Mesendoderm (in vitro differentiated cells): Measurements from ENCODE around the gene HIGD1C.
"Not testable (repeated sequence)": the region's sequence is repeated elsewhere in the genome, so short reads cannot be mapped to it uniquely, and the experiment has no call there.

Experiments
- DNase-seq: peaks from one replicate; pipeline ENCODE4 v3.0.0; 2013
- H2AK5ac ChIP-seq: 2 replicates; pipeline ENCODE4 v1.6.1; 2013; ENCODE audit warnings: low read length, inconsistent platforms
- H2BK120ac ChIP-seq: 2 replicates; pipeline ENCODE4 v1.6.1; 2013; ENCODE audit warnings: low read depth, mild to moderate bottlenecking, low read length, moderate library complexity, mixed read lengths
- H2BK15ac ChIP-seq: replicated peaks from 2 replicates; pipeline ENCODE4 v1.6.1; 2013; ENCODE audit warnings: low read depth, mild to moderate bottlenecking, moderate library complexity
- H2BK5ac ChIP-seq: 2 replicates; pipeline ENCODE4 v1.6.1; 2013; ENCODE audit warnings: low read length, inconsistent platforms
- H3K18ac ChIP-seq: 2 replicates; pipeline ENCODE4 v1.6.1; 2013; ENCODE audit warnings: mild to moderate bottlenecking, low read length, mixed read lengths
- H3K23ac ChIP-seq: one replicate; pipeline ENCODE4 v1.6.1; 2013; ENCODE audit warnings: low read length
- H3K27ac ChIP-seq: 2 replicates; pipeline ENCODE4 v1.5.1; 2013; ENCODE audit warnings: low read depth, mild to moderate bottlenecking, inconsistent platforms, low read length, moderate library complexity
- H3K27me3 ChIP-seq: 2 replicates; pipeline ENCODE4 v1.6.1; 2013; ENCODE audit warnings: low read length, control low read depth, mild to moderate bottlenecking, inconsistent platforms; ENCODE audit not compliant: insufficient read depth, poor library complexity
- H3K36me3 ChIP-seq: 2 replicates; pipeline ENCODE4 v1.6.1; 2013; ENCODE audit warnings: low read length, inconsistent platforms; ENCODE audit not compliant: control insufficient read depth, insufficient read depth
- H3K4ac ChIP-seq: one replicate; pipeline ENCODE4 v1.6.1; 2013; ENCODE audit warnings: low read depth, mild to moderate bottlenecking, low read length, moderate library complexity
- H3K4me1 ChIP-seq: 2 replicates; pipeline ENCODE4 v1.6.1; 2013; ENCODE audit warnings: low read depth, low read length, inconsistent platforms; ENCODE audit not compliant: control insufficient read depth
- H3K4me2 ChIP-seq: 2 replicates; pipeline ENCODE4 v1.6.1; 2013; ENCODE audit warnings: low read length
- H3K4me3 ChIP-seq: 2 replicates; pipeline ENCODE4 v1.5.1; 2013; ENCODE audit warnings: mild to moderate bottlenecking, low read length
- H3K56ac ChIP-seq: one replicate; pipeline ENCODE4 v1.6.1; 2013; ENCODE audit warnings: low read length
- H3K79me1 ChIP-seq: 2 replicates; pipeline ENCODE4 v1.6.1; 2013; ENCODE audit warnings: low read length, inconsistent platforms
- H3K79me2 ChIP-seq: 2 replicates; pipeline ENCODE4 v1.6.1; 2013; ENCODE audit warnings: mild to moderate bottlenecking, low read length; ENCODE audit not compliant: control insufficient read depth, insufficient read depth
- H3K9ac ChIP-seq: 2 replicates; pipeline ENCODE4 v1.6.1; 2013; ENCODE audit warnings: low read length, inconsistent platforms
- H4K5ac ChIP-seq: one replicate; pipeline ENCODE4 v1.6.1; 2013; ENCODE audit warnings: low read length
- H4K8ac ChIP-seq: one replicate; pipeline ENCODE4 v1.6.1; 2013; ENCODE audit warnings: low read depth, mild to moderate bottlenecking, control low read depth, low read length, moderate library complexity
- WGBS: extraction: QIAGEN DNeasy Blood & Tissue Kit; methylation state at CpG from one replicate; pipeline ENCODE4 v1.1.7; 2013; ENCODE audit warnings: low lambda C conversion rate, missing lambda C conversion rate; ENCODE audit not compliant: insufficient coverage; ENCODE audit errors: extremely low coverage; 5-methylcytosine and 5-hydroxymethylcytosine counted together

HIGD1C gene

GRCh38 chr12:50925342-50925651, 27.0 kb upstream of the HIGD1C start:
- no peak for DNase-seq
- no peak overlapping the region for H2BK120ac ChIP-seq
- no peak overlapping the region for H3K4ac ChIP-seq
- H3K27ac ChIP-seq: no peak overlapping the region
- no peak overlapping the region for H3K56ac ChIP-seq
- no peak overlapping the region for H4K8ac ChIP-seq
- H3K18ac ChIP-seq: no peak overlapping the region
- no peak overlapping the region for H4K5ac ChIP-seq
- H2BK15ac ChIP-seq: no peak overlapping the region
- peaks cover 4% of the 10 kb centered on the region for H3K4me1 ChIP-seq
- H3K36me3 ChIP-seq: no peaks in the 10 kb centered on the region
- no peaks in the 10 kb centered on the region for H3K27me3 ChIP-seq
- no peak overlapping the region for H3K23ac ChIP-seq
- H2AK5ac ChIP-seq: no peak overlapping the region
- WGBS: no CpG with 5 or more reads among the region's 7 CpGs
- no peak overlapping the region for H2BK5ac ChIP-seq
- H3K4me2 ChIP-seq: no peak overlapping the region
- H3K9ac ChIP-seq: no peak overlapping the region
- H3K79me1 ChIP-seq: no peaks in the 10 kb centered on the region
- H3K79me2 ChIP-seq: no peaks in the 10 kb centered on the region
- no peak overlapping the region for H3K4me3 ChIP-seq

GRCh38 chr12:50925920-50926319, 26.4 kb upstream of the HIGD1C start:
- Histone ChIP-seq H3K4me2 (no peak overlapping the region), H3K27me3 (no peaks in the 10 kb centered on the region), H4K8ac (no peak overlapping the region), H3K27ac (no peak overlapping the region), H3K4me3 (no peak overlapping the region), H3K79me2 (no peaks in the 10 kb centered on the region), H3K9ac (no peak overlapping the region), H3K56ac (no peak overlapping the region), H3K36me3 (no peaks in the 10 kb centered on the region), H3K18ac (no peak overlapping the region), H3K4me1 (peaks cover 4% of the 10 kb centered on the region), H3K79me1 (no peaks in the 10 kb centered on the region), H2AK5ac (no peak overlapping the region), H2BK15ac (no peak overlapping the region), H4K5ac (no peak overlapping the region), H2BK120ac (no peak overlapping the region), H2BK5ac (no peak overlapping the region), H3K23ac (no peak overlapping the region), H3K4ac (no peak overlapping the region)
- DNase-seq: no peak
- WGBS: no CpG with 5 or more reads among the region's 1 CpG

- H3K4me3 ChIP-seq: no peak overlapping the region
- WGBS: no CpG with 5 or more reads among the region's 1 CpG
- no peak overlapping the region for H3K27ac ChIP-seq
- no peak overlapping the region for H3K56ac ChIP-seq
- no peaks in the 10 kb centered on the region for H3K27me3 ChIP-seq
- peaks cover 4% of the 10 kb centered on the region for H3K4me1 ChIP-seq
- no peak overlapping the region for H2BK120ac ChIP-seq
- no peak overlapping the region for H4K5ac ChIP-seq
- no peak for DNase-seq
- H3K9ac ChIP-seq: no peak overlapping the region
- no peaks in the 10 kb centered on the region for H3K36me3 ChIP-seq
- no peak overlapping the region for H4K8ac ChIP-seq
- no peaks in the 10 kb centered on the region for H3K79me1 ChIP-seq
- H3K79me2 ChIP-seq: no peaks in the 10 kb centered on the region
- no peak overlapping the region for H2BK15ac ChIP-seq
- H2AK5ac ChIP-seq: no peak overlapping the region
- no peak overlapping the region for H3K23ac ChIP-seq
- no peak overlapping the region for H3K4me2 ChIP-seq
- H3K18ac ChIP-seq: no peak overlapping the region
- H2BK5ac ChIP-seq: no peak overlapping the region
- H3K4ac ChIP-seq: no peak overlapping the region
Observed at GRCh38 chr12:50926415-50926814, 25.9 kb upstream of the HIGD1C start.

GRCh38 chr12:50926932-50927331, 25.4 kb upstream of the HIGD1C start:
- not testable (repeated sequence) for H3K27ac ChIP-seq, H2AK5ac ChIP-seq, H3K4me2 ChIP-seq, H3K4me3 ChIP-seq, DNase-seq, H3K23ac ChIP-seq, H2BK15ac ChIP-seq, H2BK5ac ChIP-seq, H3K4me1 ChIP-seq, H3K18ac ChIP-seq, H3K4ac ChIP-seq, H2BK120ac ChIP-seq, H4K8ac ChIP-seq, H3K9ac ChIP-seq, H3K79me2 ChIP-seq, H3K27me3 ChIP-seq, H3K36me3 ChIP-seq, H3K79me1 ChIP-seq, H4K5ac ChIP-seq, H3K56ac ChIP-seq
- WGBS: no CpG with 5 or more reads among the region's 3 CpGs

- Histone ChIP-seq H3K4me3 (no peak overlapping the region), H2AK5ac (no peak overlapping the region), H3K79me2 (no peaks in the 10 kb centered on the region), H3K79me1 (no peaks in the 10 kb centered on the region), H2BK5ac (no peak overlapping the region), H3K18ac (no peak overlapping the region), H3K4ac (no peak overlapping the region), H4K8ac (no peak overlapping the region), H3K27ac (no peak overlapping the region), H3K4me1 (peaks cover 4% of the 10 kb centered on the region), H4K5ac (no peak overlapping the region), H3K27me3 (no peaks in the 10 kb centered on the region), H2BK15ac (no peak overlapping the region), H3K23ac (no peak overlapping the region), H3K56ac (no peak overlapping the region), H2BK120ac (no peak overlapping the region), H3K4me2 (no peak overlapping the region), H3K9ac (no peak overlapping the region), H3K36me3 (no peaks in the 10 kb centered on the region)
- no CpG with 5 or more reads among the region's 2 CpGs for WGBS
- DNase-seq: no peak
Observed at GRCh38 chr12:50927356-50927755, 25.0 kb upstream of the HIGD1C start.

GRCh38 chr12:50927766-50928224, 24.5 kb upstream of the HIGD1C start:
- Histone ChIP-seq H2BK120ac (no peak overlapping the region), H3K27ac (no peak overlapping the region)

More at GRCh38 chr12:50927766-50928224, 24.5 kb upstream of the HIGD1C start:
- Histone ChIP-seq H2BK15ac (no peak overlapping the region), H4K8ac (no peak overlapping the region), H2AK5ac (no peak overlapping the region), H3K27me3 (no peaks in the 10 kb centered on the region), H3K4ac (no peak overlapping the region), H2BK5ac (no peak overlapping the region), H3K79me1 (no peaks in the 10 kb centered on the region), H3K9ac (no peak overlapping the region), H3K18ac (no peak overlapping the region), H3K79me2 (no peaks in the 10 kb centered on the region), H4K5ac (no peak overlapping the region), H3K23ac (no peak overlapping the region), H3K36me3 (no peaks in the 10 kb centered on the region), H3K4me2 (no peak overlapping the region), H3K4me3 (no peak overlapping the region), H3K4me1 (peaks cover 4% of the 10 kb centered on the region), H3K56ac (no peak overlapping the region)
- DNase-seq: no peak
- no CpG with 5 or more reads among the region's 6 CpGs for WGBS
